HepG2 (cell line): Measurements from ENCODE around the gene TRIM31. TPM values are rescaled to one million over a fixed set of nuclear protein-coding genes. Genes with fewer than 3 reads are reported as not detected.
A peak's percentile ranks its signal among the peaks of the same experiment; 100 is the strongest.

Experiments used
- ATAD3A ChIP-seq: sonication (generic); formaldehyde crosslinking; IDR thresholded peaks from 2 replicates; pipeline ENCODE4 v1.4.0; 2020; ENCODE audit warnings: missing genetic modification reagents
- ELF1 ChIP-seq: sonication (generic); formaldehyde crosslinking; IDR thresholded peaks from 2 replicates; pipeline ENCODE4 v1.4.0; 2020; ENCODE audit warnings: missing genetic modification reagents
- NCOA5 ChIP-seq: sonication (generic); formaldehyde crosslinking; IDR thresholded peaks from 2 replicates; pipeline ENCODE4 v1.4.0; 2020; ENCODE audit warnings: missing genetic modification reagents
- NR2F2 ChIP-seq: IDR thresholded peaks from 2 replicates; pipeline ENCODE4 v1.6.1; 2012; ENCODE audit warnings: low read depth, inconsistent platforms, borderline replicate concordance
- PRMT3 ChIP-seq: sonication (generic); formaldehyde crosslinking; IDR thresholded peaks from 2 replicates; pipeline ENCODE4 v1.8.1; 2022; ENCODE audit warnings: low read depth, mild to moderate bottlenecking, moderate library complexity, missing genetic modification reagents, borderline replicate concordance
- RAD51 ChIP-seq: fragments of 450-650 bp; IDR thresholded peaks from 2 replicates; pipeline ENCODE4 v1.6.1; 2016; ENCODE audit warnings: borderline replicate concordance
- RARA ChIP-seq: IDR thresholded peaks from 2 replicates; pipeline ENCODE4 v1.6.1; 2016; ENCODE audit warnings: missing genetic modification reagents, missing compliant biosample characterization
- SIN3B ChIP-seq: fragments of 150-350 bp; IDR thresholded peaks from 2 replicates; pipeline ENCODE4 v1.6.1; 2014; ENCODE audit warnings: low read length
- SNRNP70 ChIP-seq: fragments of 200-400 bp; formaldehyde crosslinking; IDR thresholded peaks from 2 replicates; pipeline ENCODE4 v1.6.1; 2017; ENCODE audit warnings: mild to moderate bottlenecking, low read depth, low read length, moderate library complexity
- SOX5 ChIP-seq: IDR thresholded peaks from 2 replicates; pipeline ENCODE4 v1.6.1; 2016; ENCODE audit warnings: borderline replicate concordance
- SYNCRIP ChIP-seq: fragments of 200-400 bp; formaldehyde crosslinking; IDR thresholded peaks from 2 replicates; pipeline ENCODE4 v1.6.1; 2018; ENCODE audit warnings: mild to moderate bottlenecking, low read depth, low read length; ENCODE audit not compliant: insufficient read depth
- TEAD3 ChIP-seq: optimal IDR thresholded peaks from 2 replicates; pipeline ENCODE3; 2016; ENCODE audit warnings: borderline replicate concordance
- ZNF496 ChIP-seq: sonication (generic); formaldehyde crosslinking; IDR thresholded peaks from 2 replicates; pipeline ENCODE4 v1.8.1; 2023; ENCODE audit warnings: mild to moderate bottlenecking, moderate library complexity, missing genetic modification reagents; ENCODE audit not compliant: insufficient replicate concordance
- ZNF646 ChIP-seq: sonication (generic); formaldehyde crosslinking; IDR thresholded peaks from 2 replicates; pipeline ENCODE4 v1.9.0; 2021; ENCODE audit warnings: mild to moderate bottlenecking, missing genetic modification reagents
- ZNF703 ChIP-seq: sonication (generic); formaldehyde crosslinking; IDR thresholded peaks from 2 replicates; pipeline ENCODE4 v1.5.1; 2020; ENCODE audit warnings: missing genetic modification reagents, mild to moderate bottlenecking, moderate library complexity, borderline replicate concordance
- ZNF761 ChIP-seq: sonication (generic); formaldehyde crosslinking; conservative IDR thresholded peaks from 2 replicates; pipeline ENCODE4 v1.4.0; 2020; ENCODE audit warnings: mild to moderate bottlenecking, missing genetic modification reagents
- ZNF782 ChIP-seq: sonication (generic); formaldehyde crosslinking; IDR thresholded peaks from 2 replicates; pipeline ENCODE4 v1.4.0; 2020; ENCODE audit warnings: missing genetic modification reagents, mild to moderate bottlenecking, borderline replicate concordance
- ZUFSP ChIP-seq: sonication (generic); formaldehyde crosslinking; IDR thresholded peaks from 2 replicates; pipeline ENCODE4 v1.9.0; 2021; ENCODE audit warnings: missing genetic modification reagents, mild to moderate bottlenecking, borderline replicate concordance
- polyA plus RNA-seq, 8 experiments: library from polyadenylated mRNA; depleted of rRNA in 3 of 8; stranded (reverse) in 7 of 8; unstranded in 1 of 8; fragments of >200 nt; fragmentation: Illumina TruSeq in 4 of 8; extraction: Trizol in 4 of 8; gene quantifications; 2 replicates each; pipeline versions ENCODE4 v1.2.1 to v1.2.3, GENCODE V29; 2011 to 2016; ENCODE audit warnings: low read depth in 4 of 8, missing spikeins in 1 of 8, mixed read lengths in 1 of 8; ENCODE audit not compliant: insufficient read depth in 1 of 8
- total RNA-seq, 5 experiments: library from RNA; depleted of rRNA; stranded (reverse); fragments of >200 nt; fragmentation: Illumina TruSeq; extraction: Trizol; gene quantifications; 2 replicates each; pipeline ENCODE4 v1.2.3, GENCODE V29; 2016; ENCODE audit warnings: low read depth in 1 of 5
- TF ChIP-seq, protein P1 (sequence below): sonication (generic); formaldehyde crosslinking; IDR thresholded peaks from 2 replicates; pipeline ENCODE4 v1.5.1; 2020; ENCODE audit warnings: missing genetic modification reagents, mild to moderate bottlenecking, borderline replicate concordance

The TRIM31 gene
- total and polyA plus RNA-seq, 2 of the 13 experiments (the other 11 are each of a cell fraction or from before 2014, with no cell fraction given), result 0.13 to 0.51 TPM

DNA sequence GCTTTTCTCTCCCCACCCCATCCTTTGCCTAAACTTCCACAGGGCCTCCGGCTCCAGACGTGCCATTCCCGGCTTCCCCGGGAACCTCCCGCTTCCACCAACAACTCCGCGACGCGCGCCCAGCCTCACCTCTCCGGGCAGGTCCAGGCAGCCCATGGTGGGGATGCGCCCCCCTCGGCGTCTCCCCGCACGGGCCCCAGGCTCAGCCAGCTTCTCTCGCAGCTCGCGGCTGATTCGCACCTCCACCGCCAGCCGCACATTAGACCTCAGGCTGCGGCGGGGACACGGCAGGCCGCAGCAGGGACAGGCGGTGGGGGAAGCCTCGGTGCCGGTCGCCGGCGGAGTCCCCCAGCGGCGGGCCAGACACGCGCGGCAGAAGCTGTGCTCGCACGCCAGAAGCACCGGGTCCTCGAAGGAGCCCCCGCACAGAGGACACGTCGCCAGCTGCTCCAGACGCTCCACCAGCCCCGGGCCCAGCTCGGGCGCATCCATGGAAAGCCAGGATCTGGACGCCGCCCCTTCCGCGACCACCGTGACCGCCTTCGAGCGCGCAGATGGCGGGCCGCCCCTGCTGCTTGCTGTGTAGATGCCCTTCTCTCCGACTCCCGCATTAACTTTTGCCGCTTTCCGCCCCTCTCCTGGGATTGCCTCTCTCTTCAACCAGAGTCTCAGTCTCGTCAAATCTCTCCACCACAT lies 37.6 kb downstream of the TRIM31 start, which contains the start of gene RNF39 (continued):
- TF ChIP-seq, protein P1, sequence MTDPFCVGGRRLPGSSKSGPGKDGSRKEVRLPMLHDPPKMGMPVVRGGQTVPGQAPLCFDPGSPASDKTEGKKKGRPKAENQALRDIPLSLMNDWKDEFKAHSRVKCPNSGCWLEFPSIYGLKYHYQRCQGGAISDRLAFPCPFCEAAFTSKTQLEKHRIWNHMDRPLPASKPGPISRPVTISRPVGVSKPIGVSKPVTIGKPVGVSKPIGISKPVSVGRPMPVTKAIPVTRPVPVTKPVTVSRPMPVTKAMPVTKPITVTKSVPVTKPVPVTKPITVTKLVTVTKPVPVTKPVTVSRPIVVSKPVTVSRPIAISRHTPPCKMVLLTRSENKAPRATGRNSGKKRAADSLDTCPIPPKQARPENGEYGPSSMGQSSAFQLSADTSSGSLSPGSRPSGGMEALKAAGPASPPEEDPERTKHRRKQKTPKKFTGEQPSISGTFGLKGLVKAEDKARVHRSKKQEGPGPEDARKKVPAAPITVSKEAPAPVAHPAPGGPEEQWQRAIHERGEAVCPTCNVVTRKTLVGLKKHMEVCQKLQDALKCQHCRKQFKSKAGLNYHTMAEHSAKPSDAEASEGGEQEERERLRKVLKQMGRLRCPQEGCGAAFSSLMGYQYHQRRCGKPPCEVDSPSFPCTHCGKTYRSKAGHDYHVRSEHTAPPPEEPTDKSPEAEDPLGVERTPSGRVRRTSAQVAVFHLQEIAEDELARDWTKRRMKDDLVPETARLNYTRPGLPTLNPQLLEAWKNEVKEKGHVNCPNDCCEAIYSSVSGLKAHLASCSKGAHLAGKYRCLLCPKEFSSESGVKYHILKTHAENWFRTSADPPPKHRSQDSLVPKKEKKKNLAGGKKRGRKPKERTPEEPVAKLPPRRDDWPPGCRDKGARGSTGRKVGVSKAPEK (CRISPR knock-in tag), result no peak
- TF ChIP-seq ZNF761 (CRISPR knock-in tag) (0 out of 2 replicates have a peak, but pooled peaks have one; percentile 79), ZNF646 (0 out of 2 replicates have a peak, but pooled peaks have one; percentile 19), NCOA5 (CRISPR knock-in tag) (no peak), RAD51 (no peak), NR2F2 (no peak), SYNCRIP (no peak), RARA (CRISPR knock-in tag) (no peak; the same call in 1 of the 2 replicates), SNRNP70 (no peak), PRMT3 (no peak), ZNF703 (CRISPR knock-in tag) (no peak; the same call in 1 of the 2 replicates), ZNF782 (CRISPR knock-in tag) (no peak), ELF1 (CRISPR knock-in tag) (no peak), ATAD3A (CRISPR knock-in tag) (no peak), ZNF496 (CRISPR knock-in tag) (no peak), SOX5 (no peak), TEAD3 (CRISPR knock-in tag) (no peak), SIN3B (no peak), ZUFSP (CRISPR knock-in tag) (no peak)
